ENCODE results near the gene SOX1. TPM values are rescaled to one million over a fixed set of nuclear protein-coding genes. Genes with fewer than 3 reads are reported as not detected.
A peak's percentile ranks its signal among the peaks of the same experiment; 100 is the strongest.

Gene SOX1
- total RNA-seq, 1 donor = not detected

DNA sequence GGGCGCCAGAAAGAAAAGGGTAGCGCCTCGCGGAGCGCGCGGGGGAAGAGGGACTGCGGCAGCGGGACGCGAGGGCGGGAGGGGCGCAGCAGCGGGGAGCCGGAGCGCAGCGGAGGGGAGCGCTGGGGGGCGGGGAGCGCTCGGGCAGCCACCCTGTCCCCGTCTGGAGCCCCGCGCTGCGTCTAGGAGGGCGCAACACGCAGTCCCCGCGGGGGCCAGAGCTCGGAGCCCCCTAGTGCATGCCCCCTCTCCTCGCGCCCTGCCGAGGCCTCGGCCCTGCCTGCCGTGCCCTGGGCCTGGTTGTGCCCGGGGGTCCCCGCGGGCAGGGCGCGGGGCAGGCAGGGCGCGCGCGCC, 37.9 kb downstream of the SOX1 start:
- no peak for DNase-seq (ENCODE audit: insufficient read length, low spot score, missing footprints)
- no peaks in the 10 kb centered on the region for H3K9me3 ChIP-seq (ENCODE audit: low read depth, low read length)
- no peak overlapping the region for H3K4me3 ChIP-seq (ENCODE audit: insufficient read depth, low read length)
- H3K79me2 ChIP-seq (ENCODE audit: insufficient read depth, low read length) = no peaks in the 10 kb centered on the region
- H3K4me2 ChIP-seq (ENCODE audit: insufficient read depth, low read length) = no peak overlapping the region
- H3K27ac ChIP-seq (ENCODE audit: low read depth, low read length) = no peak overlapping the region
- H4K20me1 ChIP-seq (ENCODE audit: insufficient read depth, low read length) = no peaks in the 10 kb centered on the region
- H3K36me3 ChIP-seq (ENCODE audit: insufficient read depth, low read length) = no peaks in the 10 kb centered on the region
- no peak overlapping the region for H2AFZ ChIP-seq (ENCODE audit: low read length)
- peaks cover 6% of the 10 kb centered on the region for H3K27me3 ChIP-seq (ENCODE audit: insufficient read depth, low read length)
- TF ChIP-seq, protein P1, sequence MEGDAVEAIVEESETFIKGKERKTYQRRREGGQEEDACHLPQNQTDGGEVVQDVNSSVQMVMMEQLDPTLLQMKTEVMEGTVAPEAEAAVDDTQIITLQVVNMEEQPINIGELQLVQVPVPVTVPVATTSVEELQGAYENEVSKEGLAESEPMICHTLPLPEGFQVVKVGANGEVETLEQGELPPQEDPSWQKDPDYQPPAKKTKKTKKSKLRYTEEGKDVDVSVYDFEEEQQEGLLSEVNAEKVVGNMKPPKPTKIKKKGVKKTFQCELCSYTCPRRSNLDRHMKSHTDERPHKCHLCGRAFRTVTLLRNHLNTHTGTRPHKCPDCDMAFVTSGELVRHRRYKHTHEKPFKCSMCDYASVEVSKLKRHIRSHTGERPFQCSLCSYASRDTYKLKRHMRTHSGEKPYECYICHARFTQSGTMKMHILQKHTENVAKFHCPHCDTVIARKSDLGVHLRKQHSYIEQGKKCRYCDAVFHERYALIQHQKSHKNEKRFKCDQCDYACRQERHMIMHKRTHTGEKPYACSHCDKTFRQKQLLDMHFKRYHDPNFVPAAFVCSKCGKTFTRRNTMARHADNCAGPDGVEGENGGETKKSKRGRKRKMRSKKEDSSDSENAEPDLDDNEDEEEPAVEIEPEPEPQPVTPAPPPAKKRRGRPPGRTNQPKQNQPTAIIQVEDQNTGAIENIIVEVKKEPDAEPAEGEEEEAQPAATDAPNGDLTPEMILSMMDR (IDR thresholded peaks at IDR 0.05; ENCODE audit: extremely low read depth, low read depth, low read length) = no peak
- H3K4me1 ChIP-seq (ENCODE audit: insufficient read depth, low read length) = no peaks in the 10 kb centered on the region

DNA sequence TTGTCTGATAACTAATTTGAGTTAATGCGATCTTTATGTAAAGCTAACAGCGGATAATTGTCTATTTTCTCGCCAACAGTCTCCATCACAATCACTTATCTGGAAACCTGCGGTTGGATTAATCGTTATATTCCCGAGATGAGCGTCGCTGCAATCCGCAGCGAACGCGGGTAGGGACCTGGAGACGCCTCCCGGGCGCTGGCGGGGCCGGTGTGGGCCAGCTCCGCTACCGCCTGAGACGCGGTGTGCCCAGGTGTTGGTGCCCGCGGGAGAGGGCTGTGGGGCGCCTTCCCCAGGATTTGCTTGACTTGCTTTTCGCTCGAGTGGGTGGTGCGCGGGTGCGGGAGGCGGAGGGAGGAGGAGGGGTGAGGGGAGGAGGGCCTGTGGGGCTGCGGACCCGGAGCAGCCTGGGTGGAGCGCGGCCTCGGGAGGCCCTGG, 38.3 kb downstream of the SOX1 start:
- Histone ChIP-seq H3K27me3 (ENCODE audit: insufficient read depth, low read length) (peaks cover 6% of the 10 kb centered on the region), H3K36me3 (ENCODE audit: insufficient read depth, low read length) (no peaks in the 10 kb centered on the region), H2AFZ (ENCODE audit: low read length) (no peak overlapping the region), H3K79me2 (ENCODE audit: insufficient read depth, low read length) (no peaks in the 10 kb centered on the region), H3K9me3 (ENCODE audit: low read depth, low read length) (no peaks in the 10 kb centered on the region), H3K4me2 (ENCODE audit: insufficient read depth, low read length) (no peak overlapping the region), H3K27ac (ENCODE audit: low read depth, low read length) (no peak overlapping the region), H3K4me1 (ENCODE audit: insufficient read depth, low read length) (no peaks in the 10 kb centered on the region), H3K4me3 (ENCODE audit: insufficient read depth, low read length) (no peak overlapping the region), H4K20me1 (ENCODE audit: insufficient read depth, low read length) (no peaks in the 10 kb centered on the region)
- TF ChIP-seq, protein P1 (IDR thresholded peaks at IDR 0.05; ENCODE audit: extremely low read depth, low read depth, low read length) = no peak
- DNase-seq (ENCODE audit: insufficient read length, low spot score, missing footprints) = no peak

DNA sequence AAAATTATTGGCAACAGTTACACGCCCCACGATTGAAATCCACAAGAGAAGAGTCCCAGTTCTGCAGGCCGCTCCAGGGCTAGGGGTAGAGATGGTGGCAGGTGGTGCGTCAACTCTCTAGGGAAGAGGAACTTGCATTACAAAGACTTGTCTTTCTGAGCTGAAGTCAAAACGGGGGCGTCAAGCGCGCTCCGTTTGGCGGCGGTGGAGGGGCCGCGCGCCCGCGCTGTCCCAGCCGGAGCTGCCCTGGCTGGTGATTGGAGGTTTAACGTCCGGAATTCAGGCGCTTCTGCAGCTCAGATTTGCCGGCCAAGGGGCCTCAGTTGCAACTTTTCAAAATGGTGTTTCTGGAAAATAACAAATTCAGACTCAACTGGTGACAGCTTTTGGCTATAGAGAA, 38.9 kb downstream of the SOX1 start:
- DNase-seq (ENCODE audit: insufficient read length, low spot score, missing footprints) = peak; percentile 73
- Histone ChIP-seq H3K36me3 (ENCODE audit: insufficient read depth, low read length) (no peaks in the 10 kb centered on the region), H3K9me3 (ENCODE audit: low read depth, low read length) (no peaks in the 10 kb centered on the region), H3K4me2 (ENCODE audit: insufficient read depth, low read length) (no peak overlapping the region), H3K4me1 (ENCODE audit: insufficient read depth, low read length) (no peaks in the 10 kb centered on the region), H3K27me3 (ENCODE audit: insufficient read depth, low read length) (peaks cover 6% of the 10 kb centered on the region), H3K27ac (ENCODE audit: low read depth, low read length) (no peak overlapping the region), H3K4me3 (ENCODE audit: insufficient read depth, low read length) (no peak overlapping the region), H4K20me1 (ENCODE audit: insufficient read depth, low read length) (no peaks in the 10 kb centered on the region), H2AFZ (ENCODE audit: low read length) (no peak overlapping the region), H3K79me2 (ENCODE audit: insufficient read depth, low read length) (no peaks in the 10 kb centered on the region)
- TF ChIP-seq, protein P1 (IDR thresholded peaks at IDR 0.05; ENCODE audit: extremely low read depth, low read depth, low read length) = no peak

DNA sequence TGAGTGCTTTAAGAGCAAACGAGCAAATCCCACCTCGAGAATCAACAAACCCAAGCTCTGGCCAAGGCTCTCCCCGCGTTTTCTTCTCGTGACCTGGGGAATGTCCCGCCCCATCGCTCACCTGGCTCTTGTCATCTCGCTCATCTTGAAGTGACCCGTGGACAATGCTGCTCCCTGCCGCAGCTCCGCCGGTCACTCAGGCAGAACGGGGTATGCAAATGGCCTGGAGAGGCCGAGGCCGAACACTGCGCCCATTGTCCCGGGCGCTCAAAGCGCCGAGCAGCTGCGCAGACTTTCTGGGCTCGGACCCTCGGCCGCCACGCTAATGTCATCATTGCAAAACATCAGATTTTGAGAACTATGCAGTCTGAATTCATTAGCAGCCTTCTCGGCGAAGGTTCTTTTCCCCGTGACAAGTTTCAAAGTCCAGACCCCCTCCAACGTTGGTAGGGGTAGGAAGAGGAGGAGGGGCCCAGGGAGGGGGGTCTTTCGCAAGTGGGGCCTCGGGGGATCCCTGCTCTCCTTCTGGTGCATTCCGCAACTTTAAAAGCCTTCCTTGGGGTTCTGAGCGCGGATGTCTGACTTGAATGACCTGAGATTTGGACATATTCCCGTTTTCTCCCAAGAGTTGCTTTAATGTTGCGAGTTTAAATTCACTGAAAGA, 39.7 kb downstream of the SOX1 start:
- Histone ChIP-seq H3K4me2 (ENCODE audit: insufficient read depth, low read length) (no peak overlapping the region), H3K4me3 (ENCODE audit: insufficient read depth, low read length) (no peak overlapping the region), H3K79me2 (ENCODE audit: insufficient read depth, low read length) (no peaks in the 10 kb centered on the region), H3K4me1 (ENCODE audit: insufficient read depth, low read length) (no peaks in the 10 kb centered on the region), H3K27me3 (ENCODE audit: insufficient read depth, low read length) (peaks cover 6% of the 10 kb centered on the region), H3K9me3 (ENCODE audit: low read depth, low read length) (no peaks in the 10 kb centered on the region), H4K20me1 (ENCODE audit: insufficient read depth, low read length) (no peaks in the 10 kb centered on the region), H2AFZ (ENCODE audit: low read length) (no peak overlapping the region), H3K27ac (ENCODE audit: low read depth, low read length) (no peak overlapping the region), H3K36me3 (ENCODE audit: insufficient read depth, low read length) (no peaks in the 10 kb centered on the region)
- DNase-seq (ENCODE audit: insufficient read length, low spot score, missing footprints) = peak; percentile 70
- TF ChIP-seq, protein P1 (IDR thresholded peaks at IDR 0.05; ENCODE audit: extremely low read depth, low read depth, low read length) = no peak

Data from osteoblast (primary cell).